DMS114 treated with DMSO at 0.1 percent for 48 hours (cell line): ENCODE results near the gene MSANTD7.
"Not testable (repeated sequence)": the region's sequence is repeated elsewhere in the genome, so short reads cannot be mapped to it uniquely, and the experiment has no call there.

Source experiments
- DNase-seq: peaks from one replicate; lab custom pipeline; 2025; ENCODE audit not compliant: unreplicated experiment; lab: John Stamatoyannopoulos, UW

Gene MSANTD7

GRCh38 chr10:14837757-14838581, at the start of gene MSANTD7, which contains the start of the genes CDNF and HSPA14:
TSS of gene MSANTD7 (plus strand) at chr10:14838306. CDS start at chr10:14842285, 3,979 bp downstream.
TSS of gene CDNF (minus strand) at chr10:14838037. CDS start at chr10:14837946, 91 bp downstream.
TSS of gene HSPA14 (plus strand) at chr10:14838306. CDS start at chr10:14838403, 97 bp downstream.
- peak; percentile 99 for DNase-seq

GRCh38 chr10:14798636-14799035, 39.5 kb upstream of the MSANTD7 start:
- no peak for DNase-seq

GRCh38 chr10:14800397-14800796, 37.7 kb upstream of the MSANTD7 start:
- no peak for DNase-seq

GRCh38 chr10:14801723-14802122, 36.4 kb upstream of the MSANTD7 start:
- no peak for DNase-seq

GRCh38 chr10:14803827-14804226, 34.3 kb upstream of the MSANTD7 start:
- DNase-seq = no peak

- no peak for DNase-seq
These were observed 31.8 kb upstream of the MSANTD7 start for GRCh38 chr10:14806318-14806717.

GRCh38 chr10:14810969-14811953, 26.8 kb upstream of the MSANTD7 start:
- no peak for DNase-seq

GRCh38 chr10:14812271-14812670, 25.8 kb upstream of the MSANTD7 start:
- DNase-seq = no peak

- DNase-seq = no peak
These were observed 22.4 kb upstream of the MSANTD7 start for GRCh38 chr10:14815681-14816080.

GRCh38 chr10:14816717-14817116, 21.4 kb upstream of the MSANTD7 start:
- not testable (repeated sequence) for DNase-seq

GRCh38 chr10:14820010-14820774, 17.9 kb upstream of the MSANTD7 start:
- no peak for DNase-seq

- no peak for DNase-seq
These were observed 17.3 kb upstream of the MSANTD7 start for GRCh38 chr10:14820775-14821154.

- DNase-seq = no peak
These were observed 16.3 kb upstream of the MSANTD7 start for GRCh38 chr10:14821635-14822375.

- DNase-seq = peak; percentile 33
These were observed 15.0 kb upstream of the MSANTD7 start for GRCh38 chr10:14822879-14823755.

- no peak for DNase-seq
These were observed 14.1 kb upstream of the MSANTD7 start for GRCh38 chr10:14823966-14824365.

- no peak for DNase-seq
These were observed 11.9 kb upstream of the MSANTD7 start for GRCh38 chr10:14826076-14826829.

GRCh38 chr10:14833106-14833505, 5.0 kb upstream of the MSANTD7 start:
- no peak for DNase-seq

- DNase-seq = no peak
These were observed 1.9 kb upstream of the MSANTD7 start for GRCh38 chr10:14836208-14836607.
